Type B pancreatic cell (in vitro differentiated cells): ENCODE data around the gene MLLT3. TPM values are rescaled to one million over a fixed set of nuclear protein-coding genes. Genes with fewer than 3 reads are reported as not detected.

Source experiments
- DNase-seq: peaks from one replicate; pipeline ENCODE4 v3.0.0; 2021; ENCODE audit warnings: mixed read lengths; ENCODE audit not compliant: unreplicated experiment; ENCODE audit errors: extremely low spot score
- H3K27ac Mint-ChIP-seq: 2 replicates; pipeline ENCODE4 v1.8.0; 2021; ENCODE audit warnings: mild to moderate bottlenecking, mixed read lengths
- H3K27me3 Mint-ChIP-seq: 2 replicates; pipeline ENCODE4 v1.8.0; 2021; ENCODE audit warnings: mixed read lengths
- H3K36me3 Mint-ChIP-seq: 2 replicates; pipeline ENCODE4 v1.8.0; 2021; ENCODE audit warnings: mixed read lengths
- H3K4me1 Mint-ChIP-seq: one replicate; pipeline ENCODE4 v1.8.0; 2021; ENCODE audit warnings: mixed read lengths; ENCODE audit not compliant: unreplicated experiment
- H3K4me3 Mint-ChIP-seq: 2 replicates; pipeline ENCODE4 v1.8.0; 2021; ENCODE audit warnings: mild to moderate bottlenecking, mixed read lengths
- H3K9me3 Mint-ChIP-seq: 2 replicates; pipeline ENCODE4 v1.8.0; 2021; ENCODE audit warnings: mixed read lengths
- total RNA-seq: library from RNA; stranded (reverse); gene quantifications from 2 replicates; pipeline ENCODE4 v1.2.1, GENCODE V29; 2021; ENCODE audit warnings: low replicate concordance
- TF ChIP-seq, protein P1 (sequence below): fragments of 200-600 bp; sonication (generic); conservative IDR thresholded peaks from 2 replicates; pipeline ENCODE4 v1.5.0; 2021; ENCODE audit warnings: antibody characterized with exemption, mild to moderate bottlenecking

The MLLT3 gene
- total RNA-seq, 1 donor from 2014 or later: 44.2 TPM

DNA sequence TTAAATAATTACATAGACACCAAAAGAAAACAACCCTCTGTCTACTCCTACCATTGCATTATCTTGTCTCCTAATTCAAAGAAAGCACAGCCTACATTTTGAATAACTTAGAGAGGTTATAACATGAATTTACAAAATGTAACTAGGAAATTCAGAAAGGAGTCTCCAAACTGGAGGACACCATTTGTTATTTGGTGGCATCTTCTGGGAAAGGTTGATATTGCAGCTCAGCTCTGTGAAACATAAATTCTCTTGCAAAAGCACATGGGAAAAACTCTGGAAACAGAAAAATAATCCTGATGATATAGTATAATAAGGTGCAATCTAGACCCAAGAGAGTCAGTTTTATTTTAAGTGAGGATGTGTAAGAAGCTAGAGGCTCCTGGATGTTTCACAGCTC lies 215.3 kb downstream of the MLLT3 start:
- DNase-seq: no peak
- Mint-ChIP-seq H3K27me3 (no peaks in the 10 kb centered on the region), H3K4me3 (no peak overlapping the region), H3K9me3 (no peaks in the 10 kb centered on the region), H3K4me1 (peaks cover 13% of the 10 kb centered on the region), H3K36me3 (peaks cover 18% of the 10 kb centered on the region), H3K27ac (no peak overlapping the region)
- TF ChIP-seq, protein P1, sequence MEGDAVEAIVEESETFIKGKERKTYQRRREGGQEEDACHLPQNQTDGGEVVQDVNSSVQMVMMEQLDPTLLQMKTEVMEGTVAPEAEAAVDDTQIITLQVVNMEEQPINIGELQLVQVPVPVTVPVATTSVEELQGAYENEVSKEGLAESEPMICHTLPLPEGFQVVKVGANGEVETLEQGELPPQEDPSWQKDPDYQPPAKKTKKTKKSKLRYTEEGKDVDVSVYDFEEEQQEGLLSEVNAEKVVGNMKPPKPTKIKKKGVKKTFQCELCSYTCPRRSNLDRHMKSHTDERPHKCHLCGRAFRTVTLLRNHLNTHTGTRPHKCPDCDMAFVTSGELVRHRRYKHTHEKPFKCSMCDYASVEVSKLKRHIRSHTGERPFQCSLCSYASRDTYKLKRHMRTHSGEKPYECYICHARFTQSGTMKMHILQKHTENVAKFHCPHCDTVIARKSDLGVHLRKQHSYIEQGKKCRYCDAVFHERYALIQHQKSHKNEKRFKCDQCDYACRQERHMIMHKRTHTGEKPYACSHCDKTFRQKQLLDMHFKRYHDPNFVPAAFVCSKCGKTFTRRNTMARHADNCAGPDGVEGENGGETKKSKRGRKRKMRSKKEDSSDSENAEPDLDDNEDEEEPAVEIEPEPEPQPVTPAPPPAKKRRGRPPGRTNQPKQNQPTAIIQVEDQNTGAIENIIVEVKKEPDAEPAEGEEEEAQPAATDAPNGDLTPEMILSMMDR: peak; percentile 19

DNA sequence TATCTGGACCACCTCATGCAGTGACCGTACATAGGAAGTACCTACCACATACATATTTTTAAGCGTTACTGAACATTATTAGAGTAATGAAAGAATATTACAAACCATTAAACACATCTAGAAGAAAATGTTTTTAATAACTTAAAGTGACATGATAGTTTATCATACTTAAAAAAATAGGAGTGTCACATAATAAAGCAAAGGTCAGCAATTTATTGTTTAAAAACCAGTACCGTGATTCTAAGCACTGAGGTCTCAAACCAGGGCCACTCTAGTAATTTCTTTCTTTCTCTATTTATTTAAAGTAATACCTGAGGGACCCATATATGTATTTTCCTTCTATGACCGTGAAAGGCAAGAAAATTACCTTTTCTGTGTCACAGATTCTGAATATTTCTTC lies 216.0 kb downstream of the MLLT3 start:
- Mint-ChIP-seq H3K27me3 (no peaks in the 10 kb centered on the region), H3K4me3 (no peak overlapping the region), H3K27ac (no peak overlapping the region), H3K9me3 (no peaks in the 10 kb centered on the region), H3K36me3 (peaks cover 22% of the 10 kb centered on the region), H3K4me1 (peaks cover 13% of the 10 kb centered on the region)
- TF ChIP-seq, protein P1: no peak
- no peak for DNase-seq

GRCh38 chr9:20405616-20406015 lies 216.7 kb downstream of the MLLT3 start:
- Mint-ChIP-seq H3K27me3 (no peaks in the 10 kb centered on the region), H3K27ac (no peak overlapping the region), H3K9me3 (no peaks in the 10 kb centered on the region), H3K36me3 (peaks cover 20% of the 10 kb centered on the region), H3K4me3 (no peak overlapping the region), H3K4me1 (peaks cover 13% of the 10 kb centered on the region)
- DNase-seq: no peak
- TF ChIP-seq, protein P1: no peak

- Mint-ChIP-seq H3K27me3 (no peaks in the 10 kb centered on the region), H3K27ac (no peak overlapping the region)
These were observed 217.2 kb downstream of the MLLT3 start for GRCh38 chr9:20405078-20405477.

DNA sequence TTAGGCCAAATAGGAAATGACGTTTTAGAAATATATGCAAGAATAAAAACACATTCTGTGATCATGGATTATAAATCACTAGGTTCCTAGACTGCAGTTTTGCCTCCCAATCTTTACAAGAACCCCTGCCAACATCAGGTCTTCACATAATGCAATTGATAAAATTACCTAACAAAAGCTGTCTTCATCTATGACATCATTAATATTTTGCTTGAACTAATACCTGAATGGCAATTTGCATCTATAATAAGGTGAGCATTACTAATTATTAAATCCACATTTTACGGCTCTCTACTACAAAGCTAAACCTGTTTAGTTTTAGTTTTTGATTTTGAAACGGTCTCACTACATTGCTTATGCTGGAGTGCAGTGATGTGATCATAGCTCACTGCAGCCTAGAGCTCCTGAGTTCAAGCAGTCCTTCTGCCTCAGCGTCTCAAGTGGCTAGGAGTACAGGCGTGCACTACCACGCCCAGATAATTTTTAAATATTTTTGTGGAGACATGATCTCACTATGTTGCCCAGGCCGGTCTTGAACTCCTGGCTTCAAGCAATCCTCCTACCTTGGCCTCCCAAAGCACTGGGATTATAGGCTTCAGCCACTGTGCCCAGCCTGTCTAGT lies 218.0 kb downstream of the MLLT3 start:
- Mint-ChIP-seq H3K27ac (no peak overlapping the region), H3K36me3 (peaks cover 21% of the 10 kb centered on the region)

More at GRCh38 chr9:20405078-20405477, 217.2 kb downstream of the MLLT3 start:
- Mint-ChIP-seq H3K36me3 (peaks cover 17% of the 10 kb centered on the region), H3K4me1 (peaks cover 13% of the 10 kb centered on the region), H3K9me3 (no peaks in the 10 kb centered on the region), H3K4me3 (no peak overlapping the region)
- no peak for DNase-seq
- TF ChIP-seq, protein P1: no peak

More for the DNA sequence above, 218.0 kb downstream of the MLLT3 start:
- TF ChIP-seq, protein P1: no peak
- Mint-ChIP-seq H3K27me3 (no peaks in the 10 kb centered on the region), H3K4me3 (no peak overlapping the region), H3K9me3 (no peaks in the 10 kb centered on the region), H3K4me1 (peaks cover 13% of the 10 kb centered on the region)
- DNase-seq: no peak
